GM12875 (cell line): ENCODE data around the gene IDH3A.

Experiments
- H3K4me3 ChIP-seq: one replicate; pipeline ENCODE4 v1.5.1; 2011; ENCODE audit warnings: low read depth, low read length, control low read depth
- CTCF ChIP-seq: IDR thresholded peaks from 2 replicates; pipeline ENCODE4 v1.5.1; 2011; ENCODE audit warnings: low read depth, mild to moderate bottlenecking, control low read depth, inconsistent platforms, low read length, moderate library complexity, borderline replicate concordance; ENCODE audit not compliant: insufficient read depth

IDH3A gene

GRCh38 chr15:78110096-78110495 is 39.1 kb upstream of the IDH3A start:
- H3K4me3 ChIP-seq, result no peak overlapping the region
- TF ChIP-seq CTCF, result no peak

- no peak overlapping the region for H3K4me3 ChIP-seq
- TF ChIP-seq CTCF, result no peak
Measured at GRCh38 chr15:78110916-78111475, 38.2 kb upstream of the IDH3A start.

GRCh38 chr15:78111788-78112187 is 37.4 kb upstream of the IDH3A start:
- no peak for TF ChIP-seq CTCF

GRCh38 chr15:78112551-78112950 is 36.6 kb upstream of the IDH3A start:
- H3K4me3 ChIP-seq, result no peak overlapping the region
- no peak for TF ChIP-seq CTCF

More at GRCh38 chr15:78111788-78112187, 37.4 kb upstream of the IDH3A start:
- no peak overlapping the region for H3K4me3 ChIP-seq

GRCh38 chr15:78120523-78120922 is 28.6 kb upstream of the IDH3A start:
- no peak for TF ChIP-seq CTCF
- no peak overlapping the region for H3K4me3 ChIP-seq

GRCh38 chr15:78125267-78125666 is 23.9 kb upstream of the IDH3A start:
- H3K4me3 ChIP-seq, result no peak overlapping the region
- no peak for TF ChIP-seq CTCF

- TF ChIP-seq CTCF, result no peak
Measured at GRCh38 chr15:78127882-78128281, 21.3 kb upstream of the IDH3A start.

More at GRCh38 chr15:78127882-78128281, 21.3 kb upstream of the IDH3A start:
- H3K4me3 ChIP-seq, result no peak overlapping the region
